Ishikawa (cell line): ENCODE data around the gene TOR1B.

ENCODE experiments used
- CEBPB ChIP-seq: IDR thresholded peaks from 2 replicates; pipeline ENCODE4 v1.6.1; 2012
- CREB1 ChIP-seq: IDR thresholded peaks from 2 replicates; pipeline ENCODE4 v1.6.1; 2012; ENCODE audit warnings: low read depth
- EGR1 ChIP-seq: IDR thresholded peaks from 2 replicates; pipeline ENCODE4 v1.6.1; 2012
- EP300 ChIP-seq: IDR thresholded peaks from 2 replicates; pipeline ENCODE4 v1.6.1; 2012; ENCODE audit warnings: borderline replicate concordance
- FOXM1 ChIP-seq: IDR thresholded peaks from 2 replicates; pipeline ENCODE4 v1.6.1; 2012; ENCODE audit warnings: low read depth, borderline replicate concordance
- MAX ChIP-seq: IDR thresholded peaks from 2 replicates; pipeline ENCODE4 v1.6.1; 2012
- NFIC ChIP-seq: IDR thresholded peaks from 2 replicates; pipeline ENCODE4 v1.6.1; 2012
- REST ChIP-seq: IDR thresholded peaks from 2 replicates; pipeline ENCODE4 v1.6.1; 2012; ENCODE audit warnings: low read depth, mild to moderate bottlenecking
- TAF1 ChIP-seq: IDR thresholded peaks from 2 replicates; pipeline ENCODE4 v1.6.1; 2012; ENCODE audit warnings: low read depth, mild to moderate bottlenecking
- TCF12 ChIP-seq: IDR thresholded peaks from 2 replicates; pipeline ENCODE4 v1.6.1; 2012; ENCODE audit warnings: low read depth
- YY1 ChIP-seq: IDR thresholded peaks from 2 replicates; pipeline ENCODE4 v1.6.1; 2012; ENCODE audit warnings: low read depth

- TF ChIP-seq CEBPB = no peak
- no peak for TF ChIP-seq YY1
- TF ChIP-seq MAX = no peak
- no peak for TF ChIP-seq TCF12
- TF ChIP-seq EGR1 = no peak
- no peak for TF ChIP-seq TAF1
- TF ChIP-seq CREB1 = no peak
- TF ChIP-seq REST = no peak
- no peak for TF ChIP-seq FOXM1
- TF ChIP-seq EP300 = no peak
- no peak for TF ChIP-seq NFIC
Observed at GRCh38 chr9:129851821-129852220, 48.8 kb downstream of the TOR1B start.
